ENCODE measurements around the gene GSTA4.

- TF ChIP-seq EZH2 (IDR thresholded peaks at IDR 0.05; ENCODE audit: low read length, unreplicated experiment) (no peak), EZH2phosphoT487 (IDR thresholded peaks at IDR 0.05; ENCODE audit: borderline replicate concordance, low read length) (no peak), CTCF (conservative IDR thresholded peaks at IDR 0.05; ENCODE audit: low read depth, low read length) (no peak)
These were observed 40.6 kb upstream of the GSTA4 start for GRCh38 chr6:53035549-53036213.
